ENCODE measurements around the gene HMCES. TPM values are rescaled to one million over a fixed set of nuclear protein-coding genes. Genes with fewer than 3 reads are reported as not detected.

The HMCES gene
- total RNA-seq, 4 donors from 2014 or later = 11.3 to 32.6 (median 23.9) TPM

- intact Hi-C loops (cut with DNase I; ENCODE audit: low total_unique reads) (loop anchor here (5.0 kb wide), 1 partner anchor 38 kb away; the partner anchor contains the start of gene HMCES), in situ Hi-C loops (cut with MboI; ENCODE audit: low pct_ligation_motif_present in 1 of 4, low pct_unique_long_range_greater_than_20kb in 1 of 4, low sequenced_read_pairs in 3 of 4) (no loop called here)
- Histone ChIP-seq H3K27ac (peak overlapping the region; percentile 88 to 94 (median 91)), H3K9me3 (no peaks in the 10 kb centered on the region), H3K4me1 (peaks cover 8 to 25% (median 19%) of the 10 kb centered on the region in 4 donors), H3K4me3 (peak overlapping the region; percentile 45 to 97 (median 87)), H3K36me3 (no peaks in the 10 kb centered on the region), H3K27me3 (no peaks in the 10 kb centered on the region)
- DNase-seq = peak; percentile 44
- peak in 1 of 5 experiments; percentile 5 for TF ChIP-seq CTCF (IDR thresholded peaks at IDR 0.05)
- no peak for TF ChIP-seq EP300 (IDR thresholded peaks at IDR 0.05; ENCODE audit: low read depth)
- TF ChIP-seq POLR2A (IDR thresholded peaks at IDR 0.05) = no peak
- TF ChIP-seq POLR2AphosphoS5 (IDR thresholded peaks at IDR 0.05) = peak; percentile 15 to 32 (median 18)
- 1% methylated on average over 57 of the region's 80 CpGs; no CpG with 5 or more reads in 1 of the 2 donors for WGBS, 2 donors (ENCODE audit: low coverage in 1 of 2)
These were observed 36.7 kb downstream of the HMCES start for GRCh38 chr3:129315223-129315997.

- no peaks in the 10 kb centered on the region for H3K27me3 ChIP-seq
- DNase-seq = no peak
- peaks cover 8 to 25% (median 19%) of the 10 kb centered on the region in 4 donors for H3K4me1 ChIP-seq
- in situ Hi-C loops (cut with MboI; ENCODE audit: low pct_ligation_motif_present in 1 of 4, low pct_unique_long_range_greater_than_20kb in 1 of 4, low sequenced_read_pairs in 3 of 4) (no loop called here), intact Hi-C loops (cut with DNase I; ENCODE audit: low total_unique reads) (loop anchor here (5.0 kb wide), 1 partner anchor 39 kb away; the partner anchor contains the start of gene HMCES)
- TF ChIP-seq POLR2A (IDR thresholded peaks at IDR 0.05) (no peak), CTCF (IDR thresholded peaks at IDR 0.05) (no peak), EP300 (IDR thresholded peaks at IDR 0.05; ENCODE audit: low read depth) (no peak)
- no peaks in the 10 kb centered on the region for H3K36me3 ChIP-seq
- H3K9me3 ChIP-seq = no peaks in the 10 kb centered on the region
- 1% methylated on average over 33 of the region's 34 CpGs; no CpG with 5 or more reads in 1 of the 2 donors for WGBS, 2 donors (ENCODE audit: low coverage in 1 of 2)
- peak overlapping the region; percentile 45 to 97 (median 87) for H3K4me3 ChIP-seq
- H3K27ac ChIP-seq = peak overlapping the region; percentile 88 to 94 (median 91)
These were observed 37.3 kb downstream of the HMCES start for GRCh38 chr3:129315998-129316247.

GRCh38 chr3:129316248-129317013, 37.8 kb downstream of the HMCES start:
- H3K4me1 ChIP-seq = peaks cover 8 to 25% (median 19%) of the 10 kb centered on the region in 4 donors
- H3K27me3 ChIP-seq = no peaks in the 10 kb centered on the region
- H3K36me3 ChIP-seq = no peaks in the 10 kb centered on the region
- intact Hi-C loops (cut with DNase I; ENCODE audit: low total_unique reads) = loop anchor here (5.0 kb wide), 1 partner anchor 39 kb away; the partner anchor contains the start of gene HMCES
- in situ Hi-C loops (cut with MboI; ENCODE audit: low pct_ligation_motif_present in 1 of 4, low pct_unique_long_range_greater_than_20kb in 1 of 4, low sequenced_read_pairs in 3 of 4) = no loop called here
- H3K9me3 ChIP-seq = no peaks in the 10 kb centered on the region
- peak overlapping the region; percentile 88 to 94 (median 91) for H3K27ac ChIP-seq
- WGBS, 2 donors (ENCODE audit: low coverage in 1 of 2) = 0% methylated on average over 13 of the region's 65 CpGs; no CpG with 5 or more reads in 1 of the 2 donors
- TF ChIP-seq EP300 (IDR thresholded peaks at IDR 0.05; ENCODE audit: low read depth) (no peak), POLR2A (IDR thresholded peaks at IDR 0.05) (peak; percentile 99), POLR2AphosphoS5 (IDR thresholded peaks at IDR 0.05) (peak; percentile 100), CTCF (IDR thresholded peaks at IDR 0.05) (peak in 3 of 5 experiments; percentile 42 to 59 (median 44))
- DNase-seq = peak; percentile 89
- peak overlapping the region; percentile 45 to 97 (median 87) for H3K4me3 ChIP-seq
